HepG2 (cell line): Measurements from ENCODE around the gene GRAMD1A. TPM values are rescaled to one million over a fixed set of nuclear protein-coding genes. Genes with fewer than 3 reads are reported as not detected.

ENCODE experiments used
- CBFB ChIP-seq: sonication (generic); formaldehyde crosslinking; IDR thresholded peaks from 2 replicates; pipeline ENCODE4 v1.4.0; 2020; ENCODE audit warnings: missing genetic modification reagents
- CCAR2 ChIP-seq: fragments of 200-400 bp; formaldehyde crosslinking; optimal IDR thresholded peaks from 2 replicates; pipeline ENCODE3; 2018; ENCODE audit warnings: low read depth, mild to moderate bottlenecking, low read length, moderate library complexity
- FUBP1 ChIP-seq: sonication (generic); formaldehyde crosslinking; IDR thresholded peaks from 2 replicates; pipeline ENCODE4 v1.5.1; 2020; ENCODE audit warnings: missing genetic modification reagents, mild to moderate bottlenecking, borderline replicate concordance
- GFI1 ChIP-seq: sonication (generic); formaldehyde crosslinking; IDR thresholded peaks from 2 replicates; pipeline ENCODE4 v1.5.0; 2020; ENCODE audit warnings: missing genetic modification reagents, mild to moderate bottlenecking, borderline replicate concordance
- HDAC2 ChIP-seq: sonication (generic); formaldehyde crosslinking; IDR thresholded peaks from 2 replicates; pipeline ENCODE4 v1.4.0; 2020; ENCODE audit warnings: missing genetic modification reagents
- MAF1 ChIP-seq: sonication (generic); formaldehyde crosslinking; IDR thresholded peaks from 2 replicates; pipeline ENCODE4 v1.5.0; 2020; ENCODE audit warnings: missing genetic modification reagents, borderline replicate concordance
- MAX ChIP-seq: IDR thresholded peaks from 2 replicates; pipeline ENCODE4 v1.6.1; 2012; ENCODE audit warnings: inconsistent platforms
- MED8 ChIP-seq: sonication (generic); formaldehyde crosslinking; IDR thresholded peaks from 2 replicates; pipeline ENCODE4 v1.8.1; 2023; ENCODE audit warnings: mild to moderate bottlenecking, missing genetic modification reagents; ENCODE audit not compliant: insufficient replicate concordance
- MIER3 ChIP-seq: IDR thresholded peaks from 2 replicates; pipeline ENCODE4 v1.6.1; 2016; ENCODE audit warnings: missing compliant biosample characterization, borderline replicate concordance
- NFE2L1 ChIP-seq: sonication (generic); formaldehyde crosslinking; IDR thresholded peaks from 2 replicates; pipeline ENCODE4 v1.4.0; 2020; ENCODE audit warnings: missing genetic modification reagents, mild to moderate bottlenecking, borderline replicate concordance
- POLR2A ChIP-seq, 2 experiments: IDR thresholded peaks; 2 replicates each; pipeline ENCODE4 v1.6.1; 2011; ENCODE audit warnings: low read depth in 2 of 2, low read length in 2 of 2, mild to moderate bottlenecking in 1 of 2, moderate library complexity in 1 of 2; ENCODE audit not compliant: insufficient read depth in 1 of 2
- RAD51 ChIP-seq: fragments of 450-650 bp; IDR thresholded peaks from 2 replicates; pipeline ENCODE4 v1.6.1; 2016; ENCODE audit warnings: borderline replicate concordance
- SMYD3 ChIP-seq: sonication (generic); formaldehyde crosslinking; IDR thresholded peaks from 2 replicates; pipeline ENCODE4 v1.8.1; 2023; ENCODE audit warnings: mild to moderate bottlenecking, missing genetic modification reagents
- TBP ChIP-seq: sonication (generic); formaldehyde crosslinking; IDR thresholded peaks from 2 replicates; pipeline ENCODE4 v1.5.0; 2020; ENCODE audit warnings: missing genetic modification reagents
- THRA ChIP-seq: sonication (generic); formaldehyde crosslinking; IDR thresholded peaks from 2 replicates; pipeline ENCODE4 v1.4.0; 2020; ENCODE audit warnings: missing genetic modification reagents, borderline replicate concordance
- ZHX1 ChIP-seq: sonication (generic); formaldehyde crosslinking; IDR thresholded peaks from 2 replicates; pipeline ENCODE4 v1.8.1; 2022; ENCODE audit warnings: low read depth, mild to moderate bottlenecking, missing genetic modification reagents
- ZIK1 ChIP-seq: sonication (generic); formaldehyde crosslinking; IDR thresholded peaks from 2 replicates; pipeline ENCODE4 v1.5.0; 2020; ENCODE audit warnings: mild to moderate bottlenecking, low read depth, missing genetic modification reagents, borderline replicate concordance
- ZKSCAN8 ChIP-seq: IDR thresholded peaks from 2 replicates; pipeline ENCODE4 v1.6.1; 2016; ENCODE audit warnings: borderline replicate concordance, missing genetic modification reagents, missing compliant biosample characterization
- ZNF160 ChIP-seq: sonication (generic); formaldehyde crosslinking; IDR thresholded peaks from 2 replicates; pipeline ENCODE4 v1.8.0; 2022; ENCODE audit warnings: mild to moderate bottlenecking, inconsistent platforms, missing genetic modification reagents
- ZNF256 ChIP-seq: sonication (generic); formaldehyde crosslinking; conservative IDR thresholded peaks from 2 replicates; pipeline ENCODE4 v1.4.0; 2020; ENCODE audit warnings: missing genetic modification reagents
- ZNF274 ChIP-seq: sonication (generic); formaldehyde crosslinking; IDR thresholded peaks from 2 replicates; pipeline ENCODE4 v1.5.1; 2020; ENCODE audit warnings: mild to moderate bottlenecking, missing genetic modification reagents
- ZNF468 ChIP-seq: sonication (generic); formaldehyde crosslinking; IDR thresholded peaks from 2 replicates; pipeline ENCODE4 v1.8.0; 2022; ENCODE audit warnings: mild to moderate bottlenecking, moderate library complexity, missing genetic modification reagents
- ZNF589 ChIP-seq: sonication (generic); formaldehyde crosslinking; conservative IDR thresholded peaks from 2 replicates; pipeline ENCODE4 v1.8.0; 2022; ENCODE audit warnings: mild to moderate bottlenecking, moderate library complexity, missing genetic modification reagents
- ZNF7 ChIP-seq: IDR thresholded peaks from 2 replicates; pipeline ENCODE4 v1.6.1; 2016; ENCODE audit warnings: missing biosample characterization, missing genetic modification reagents
- ZNF792 ChIP-seq: IDR thresholded peaks from 2 replicates; pipeline ENCODE4 v1.6.1; 2016
- ZSCAN30 ChIP-seq: sonication (generic); formaldehyde crosslinking; IDR thresholded peaks from 2 replicates; pipeline ENCODE4 v1.5.0; 2020; ENCODE audit warnings: mild to moderate bottlenecking, missing genetic modification reagents
- polyA plus RNA-seq, 8 experiments: library from polyadenylated mRNA; depleted of rRNA in 3 of 8; stranded (reverse) in 7 of 8; unstranded in 1 of 8; fragments of >200 nt; fragmentation: Illumina TruSeq in 4 of 8; extraction: Trizol in 4 of 8; gene quantifications; 2 replicates each; pipeline versions ENCODE4 v1.2.1 to v1.2.3, GENCODE V29; 2011 to 2016; ENCODE audit warnings: low read depth in 4 of 8, missing spikeins in 1 of 8, mixed read lengths in 1 of 8; ENCODE audit not compliant: insufficient read depth in 1 of 8
- total RNA-seq, 5 experiments: library from RNA; depleted of rRNA; stranded (reverse); fragments of >200 nt; fragmentation: Illumina TruSeq; extraction: Trizol; gene quantifications; 2 replicates each; pipeline ENCODE4 v1.2.3, GENCODE V29; 2016; ENCODE audit warnings: low read depth in 1 of 5

Gene GRAMD1A
- total and polyA plus RNA-seq, 2 of the 13 experiments (the other 11 are each of a cell fraction or from before 2014, with no cell fraction given) = 14.7 to 181 TPM

GRCh38 chr19:35040826-35041547 is 40.9 kb downstream of the GRAMD1A start (continued):
- TF ChIP-seq CBFB (CRISPR knock-in tag) (peak; percentile 72; the same call in 1 of the 2 replicates), ZNF274 (peak; percentile 95), ZHX1 (CRISPR knock-in tag) (peak; percentile 92), ZNF792 (CRISPR knock-in tag) (peak; percentile 81; the same call in 1 of the 2 replicates), ZNF160 (peak; percentile 95), ZNF589 (CRISPR knock-in tag) (0 out of 2 replicates have a peak, but pooled peaks have one; percentile 51), MED8 (CRISPR knock-in tag) (peak; percentile 99), MAF1 (peak; percentile 61; the same call in 1 of the 2 replicates), ZKSCAN8 (CRISPR knock-in tag) (peak; percentile 86), SMYD3 (CRISPR knock-in tag) (peak; percentile 89), MIER3 (CRISPR knock-in tag) (peak; percentile 58; the same call in 1 of the 2 replicates), ZNF7 (no peak), ZIK1 (CRISPR knock-in tag) (peak; percentile 91), ZNF256 (CRISPR knock-in tag) (no peak), RAD51 (no peak), TBP (CRISPR knock-in tag) (no peak), THRA (CRISPR knock-in tag) (peak; percentile 90), POLR2A (IDR thresholded peaks at IDR 0.05; ENCODE audit: insufficient read depth in 1 of 2, low read depth in 2 of 2, low read length in 2 of 2) (peak; percentile 91 to 92), ZSCAN30 (no peak), MAX (peak; percentile 92), ZNF468 (CRISPR knock-in tag) (no peak), GFI1 (CRISPR knock-in tag) (peak; percentile 82), HDAC2 (peak; percentile 95), NFE2L1 (CRISPR knock-in tag) (no peak), FUBP1 (peak; percentile 66; the same call in 1 of the 2 replicates), CCAR2 (no peak)
